ENCODE measurements around the gene ZNF148.

GRCh38 chr3:125207507-125207906 is 167.6 kb downstream of the ZNF148 start:
- no peak for TF ChIP-seq POLR2A (IDR thresholded peaks at IDR 0.05; ENCODE audit: low read length)
- no peak for TF ChIP-seq GATA1 (IDR thresholded peaks at IDR 0.05; ENCODE audit: low read depth, low read length)

All from erythroblast (primary cell).